Inflammatory macrophage treated with lipopolysaccharide for 4 hours (primary cell): ENCODE measurements around the gene NFIC.

ENCODE experiments used
- DNase-seq: peaks from one replicate; pipeline ENCODE4 v3.0.0-alpha.2; 2020

NFIC gene

GRCh38 chr19:3513229-3514140, 147.1 kb downstream of the NFIC start:
- no peak for DNase-seq

- DNase-seq, result no peak
Measured at GRCh38 chr19:3514930-3515329, 148.5 kb downstream of the NFIC start.

- no peak for DNase-seq
Measured at GRCh38 chr19:3515891-3516422, 149.6 kb downstream of the NFIC start.

- DNase-seq, result no peak
Measured at GRCh38 chr19:3516675-3517207, 150.4 kb downstream of the NFIC start.

- DNase-seq, result no peak
Measured at GRCh38 chr19:3517638-3518037, 151.3 kb downstream of the NFIC start.

- DNase-seq, result no peak
Measured at GRCh38 chr19:3518255-3518654, 151.9 kb downstream of the NFIC start.

- DNase-seq, result no peak
Measured at GRCh38 chr19:3518659-3519058, 152.3 kb downstream of the NFIC start.
